Gastrocnemius medialis (tissue), 4 donors: ENCODE measurements around the gene HLCS.

Source experiments
- POLR2A ChIP-seq, 2 donors: fragments of 450-650 bp; IDR thresholded peaks; one replicate each; pipeline ENCODE4 v1.6.1; 2017; ENCODE audit warnings: antibody characterized with exemption in 2 of 2, mild to moderate bottlenecking in 2 of 2, moderate library complexity in 2 of 2
- TF ChIP-seq, protein P1 (sequence below), 5 experiments: fragments of 450-650 bp in 3 of 5; fragments of 200-600 bp in 2 of 5; sonication (generic) in 2 of 5; IDR thresholded peaks in 4 of 5; conservative IDR thresholded peaks in 1 of 5; 1 replicate in 4 of 5; 2 replicates in 1 of 5; pipeline ENCODE4 v1.5.1; 2016 to 2019; ENCODE audit warnings: antibody characterized with exemption in 5 of 5, mild to moderate bottlenecking in 3 of 5, moderate library complexity in 3 of 5

DNA sequence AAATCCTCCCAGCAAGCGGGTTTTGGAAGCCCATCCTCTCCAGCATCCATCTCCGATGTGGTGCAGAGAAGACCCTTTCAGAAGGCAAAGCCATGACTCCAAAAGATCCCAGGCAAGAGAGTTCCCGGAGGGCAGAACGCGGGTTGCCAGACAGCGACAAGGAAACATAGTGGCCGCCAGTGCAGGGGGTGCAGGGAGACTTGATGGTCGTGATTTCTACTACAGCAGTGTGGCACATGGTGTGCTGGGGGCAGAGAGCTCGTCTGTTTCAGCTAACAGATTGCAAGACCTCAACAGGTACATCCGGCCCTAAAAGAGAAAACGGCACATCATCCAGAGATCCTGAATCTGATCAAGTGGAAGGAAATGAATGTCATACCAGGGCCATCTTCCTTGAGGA lies 74.3 kb downstream of the HLCS start:
- TF ChIP-seq, protein P1, sequence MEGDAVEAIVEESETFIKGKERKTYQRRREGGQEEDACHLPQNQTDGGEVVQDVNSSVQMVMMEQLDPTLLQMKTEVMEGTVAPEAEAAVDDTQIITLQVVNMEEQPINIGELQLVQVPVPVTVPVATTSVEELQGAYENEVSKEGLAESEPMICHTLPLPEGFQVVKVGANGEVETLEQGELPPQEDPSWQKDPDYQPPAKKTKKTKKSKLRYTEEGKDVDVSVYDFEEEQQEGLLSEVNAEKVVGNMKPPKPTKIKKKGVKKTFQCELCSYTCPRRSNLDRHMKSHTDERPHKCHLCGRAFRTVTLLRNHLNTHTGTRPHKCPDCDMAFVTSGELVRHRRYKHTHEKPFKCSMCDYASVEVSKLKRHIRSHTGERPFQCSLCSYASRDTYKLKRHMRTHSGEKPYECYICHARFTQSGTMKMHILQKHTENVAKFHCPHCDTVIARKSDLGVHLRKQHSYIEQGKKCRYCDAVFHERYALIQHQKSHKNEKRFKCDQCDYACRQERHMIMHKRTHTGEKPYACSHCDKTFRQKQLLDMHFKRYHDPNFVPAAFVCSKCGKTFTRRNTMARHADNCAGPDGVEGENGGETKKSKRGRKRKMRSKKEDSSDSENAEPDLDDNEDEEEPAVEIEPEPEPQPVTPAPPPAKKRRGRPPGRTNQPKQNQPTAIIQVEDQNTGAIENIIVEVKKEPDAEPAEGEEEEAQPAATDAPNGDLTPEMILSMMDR (IDR thresholded peaks at IDR 0.05 in 4 of 5, conservative IDR thresholded peaks at IDR 0.05 in 1 of 5): no peak
- TF ChIP-seq POLR2A (IDR thresholded peaks at IDR 0.05): no peak
